ENCODE data around the gene IFITM1. TPM values are rescaled to one million over a fixed set of nuclear protein-coding genes. Genes with fewer than 3 reads are reported as not detected.

IFITM1 gene
- total RNA-seq, 1 experiment from 2014 or later: 544 TPM

DNA sequence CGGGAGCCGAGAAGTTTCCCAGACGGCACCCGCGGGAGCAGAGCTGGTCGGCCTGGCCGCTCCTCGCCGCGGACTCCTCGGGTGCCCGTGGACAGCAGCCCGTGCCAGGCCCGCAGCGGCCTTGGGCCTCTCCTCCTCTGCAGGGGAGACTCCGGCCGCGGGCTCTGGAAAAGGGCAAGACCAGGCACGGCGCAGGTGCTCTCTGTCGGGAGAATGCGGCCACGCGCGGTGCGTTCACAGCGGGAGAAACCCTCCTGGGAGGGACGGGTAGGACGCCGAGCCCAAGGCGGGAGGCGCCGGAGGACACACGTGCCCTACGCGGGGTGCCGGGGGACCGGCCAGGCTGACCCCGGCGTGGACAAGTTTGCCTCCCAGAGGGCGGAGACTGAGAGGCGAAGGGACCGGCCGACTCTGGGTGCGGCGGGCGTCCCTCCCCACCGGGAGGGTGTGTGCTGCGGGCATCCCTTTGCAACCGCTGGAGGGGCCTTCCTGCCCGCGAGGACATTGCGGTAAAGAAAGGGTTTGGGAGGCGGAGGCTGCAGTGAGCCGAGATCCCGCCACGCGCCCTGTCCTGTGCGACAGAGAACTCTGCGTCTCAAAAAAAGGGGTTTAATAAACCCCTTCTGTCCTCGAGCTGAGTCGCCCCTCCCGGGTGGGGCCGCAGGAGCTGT lies 2.3 kb downstream of the IFITM1 start (continued):
- TF ChIP-seq, protein P1, sequence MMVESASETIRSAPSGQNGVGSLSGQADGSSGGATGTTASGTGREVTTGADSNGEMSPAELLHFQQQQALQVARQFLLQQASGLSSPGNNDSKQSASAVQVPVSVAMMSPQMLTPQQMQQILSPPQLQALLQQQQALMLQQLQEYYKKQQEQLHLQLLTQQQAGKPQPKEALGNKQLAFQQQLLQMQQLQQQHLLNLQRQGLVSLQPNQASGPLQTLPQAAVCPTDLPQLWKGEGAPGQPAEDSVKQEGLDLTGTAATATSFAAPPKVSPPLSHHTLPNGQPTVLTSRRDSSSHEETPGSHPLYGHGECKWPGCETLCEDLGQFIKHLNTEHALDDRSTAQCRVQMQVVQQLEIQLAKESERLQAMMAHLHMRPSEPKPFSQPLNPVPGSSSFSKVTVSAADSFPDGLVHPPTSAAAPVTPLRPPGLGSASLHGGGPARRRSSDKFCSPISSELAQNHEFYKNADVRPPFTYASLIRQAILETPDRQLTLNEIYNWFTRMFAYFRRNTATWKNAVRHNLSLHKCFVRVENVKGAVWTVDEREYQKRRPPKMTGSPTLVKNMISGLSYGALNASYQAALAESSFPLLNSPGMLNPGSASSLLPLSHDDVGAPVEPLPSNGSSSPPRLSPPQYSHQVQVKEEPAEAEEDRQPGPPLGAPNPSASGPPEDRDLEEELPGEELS (CRISPR knock-in tag; IDR thresholded peaks at IDR 0.05): no peak; the same call in 1 of the 2 replicates
- TF ChIP-seq, protein P2, sequence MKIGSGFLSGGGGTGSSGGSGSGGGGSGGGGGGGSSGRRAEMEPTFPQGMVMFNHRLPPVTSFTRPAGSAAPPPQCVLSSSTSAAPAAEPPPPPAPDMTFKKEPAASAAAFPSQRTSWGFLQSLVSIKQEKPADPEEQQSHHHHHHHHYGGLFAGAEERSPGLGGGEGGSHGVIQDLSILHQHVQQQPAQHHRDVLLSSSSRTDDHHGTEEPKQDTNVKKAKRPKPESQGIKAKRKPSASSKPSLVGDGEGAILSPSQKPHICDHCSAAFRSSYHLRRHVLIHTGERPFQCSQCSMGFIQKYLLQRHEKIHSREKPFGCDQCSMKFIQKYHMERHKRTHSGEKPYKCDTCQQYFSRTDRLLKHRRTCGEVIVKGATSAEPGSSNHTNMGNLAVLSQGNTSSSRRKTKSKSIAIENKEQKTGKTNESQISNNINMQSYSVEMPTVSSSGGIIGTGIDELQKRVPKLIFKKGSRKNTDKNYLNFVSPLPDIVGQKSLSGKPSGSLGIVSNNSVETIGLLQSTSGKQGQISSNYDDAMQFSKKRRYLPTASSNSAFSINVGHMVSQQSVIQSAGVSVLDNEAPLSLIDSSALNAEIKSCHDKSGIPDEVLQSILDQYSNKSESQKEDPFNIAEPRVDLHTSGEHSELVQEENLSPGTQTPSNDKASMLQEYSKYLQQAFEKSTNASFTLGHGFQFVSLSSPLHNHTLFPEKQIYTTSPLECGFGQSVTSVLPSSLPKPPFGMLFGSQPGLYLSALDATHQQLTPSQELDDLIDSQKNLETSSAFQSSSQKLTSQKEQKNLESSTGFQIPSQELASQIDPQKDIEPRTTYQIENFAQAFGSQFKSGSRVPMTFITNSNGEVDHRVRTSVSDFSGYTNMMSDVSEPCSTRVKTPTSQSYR (CRISPR knock-in tag; IDR thresholded peaks at IDR 0.05): no peak
- no peak for TF ChIP-seq MYBL2 (CRISPR knock-in tag; IDR thresholded peaks at IDR 0.05)
- no peak for TF ChIP-seq ZNF512 (CRISPR knock-in tag; IDR thresholded peaks at IDR 0.05; ENCODE audit: borderline replicate concordance)
- TF ChIP-seq NR3C1 (CRISPR knock-in tag; conservative IDR thresholded peaks at IDR 0.05; ENCODE audit: low read depth): no peak
- TF ChIP-seq, protein P3, sequence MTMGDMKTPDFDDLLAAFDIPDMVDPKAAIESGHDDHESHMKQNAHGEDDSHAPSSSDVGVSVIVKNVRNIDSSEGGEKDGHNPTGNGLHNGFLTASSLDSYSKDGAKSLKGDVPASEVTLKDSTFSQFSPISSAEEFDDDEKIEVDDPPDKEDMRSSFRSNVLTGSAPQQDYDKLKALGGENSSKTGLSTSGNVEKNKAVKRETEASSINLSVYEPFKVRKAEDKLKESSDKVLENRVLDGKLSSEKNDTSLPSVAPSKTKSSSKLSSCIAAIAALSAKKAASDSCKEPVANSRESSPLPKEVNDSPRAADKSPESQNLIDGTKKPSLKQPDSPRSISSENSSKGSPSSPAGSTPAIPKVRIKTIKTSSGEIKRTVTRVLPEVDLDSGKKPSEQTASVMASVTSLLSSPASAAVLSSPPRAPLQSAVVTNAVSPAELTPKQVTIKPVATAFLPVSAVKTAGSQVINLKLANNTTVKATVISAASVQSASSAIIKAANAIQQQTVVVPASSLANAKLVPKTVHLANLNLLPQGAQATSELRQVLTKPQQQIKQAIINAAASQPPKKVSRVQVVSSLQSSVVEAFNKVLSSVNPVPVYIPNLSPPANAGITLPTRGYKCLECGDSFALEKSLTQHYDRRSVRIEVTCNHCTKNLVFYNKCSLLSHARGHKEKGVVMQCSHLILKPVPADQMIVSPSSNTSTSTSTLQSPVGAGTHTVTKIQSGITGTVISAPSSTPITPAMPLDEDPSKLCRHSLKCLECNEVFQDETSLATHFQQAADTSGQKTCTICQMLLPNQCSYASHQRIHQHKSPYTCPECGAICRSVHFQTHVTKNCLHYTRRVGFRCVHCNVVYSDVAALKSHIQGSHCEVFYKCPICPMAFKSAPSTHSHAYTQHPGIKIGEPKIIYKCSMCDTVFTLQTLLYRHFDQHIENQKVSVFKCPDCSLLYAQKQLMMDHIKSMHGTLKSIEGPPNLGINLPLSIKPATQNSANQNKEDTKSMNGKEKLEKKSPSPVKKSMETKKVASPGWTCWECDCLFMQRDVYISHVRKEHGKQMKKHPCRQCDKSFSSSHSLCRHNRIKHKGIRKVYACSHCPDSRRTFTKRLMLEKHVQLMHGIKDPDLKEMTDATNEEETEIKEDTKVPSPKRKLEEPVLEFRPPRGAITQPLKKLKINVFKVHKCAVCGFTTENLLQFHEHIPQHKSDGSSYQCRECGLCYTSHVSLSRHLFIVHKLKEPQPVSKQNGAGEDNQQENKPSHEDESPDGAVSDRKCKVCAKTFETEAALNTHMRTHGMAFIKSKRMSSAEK (CRISPR knock-in tag; IDR thresholded peaks at IDR 0.05; ENCODE audit: borderline replicate concordance): no peak
- 0 out of 2 replicates have a peak, but pooled peaks have one; percentile 24 for TF ChIP-seq NFYB (CRISPR knock-in tag; conservative IDR thresholded peaks at IDR 0.05; ENCODE audit: low read depth)
- no peak for TF ChIP-seq GTF2I (CRISPR knock-in tag; conservative IDR thresholded peaks at IDR 0.05)
- TF ChIP-seq, protein P4, sequence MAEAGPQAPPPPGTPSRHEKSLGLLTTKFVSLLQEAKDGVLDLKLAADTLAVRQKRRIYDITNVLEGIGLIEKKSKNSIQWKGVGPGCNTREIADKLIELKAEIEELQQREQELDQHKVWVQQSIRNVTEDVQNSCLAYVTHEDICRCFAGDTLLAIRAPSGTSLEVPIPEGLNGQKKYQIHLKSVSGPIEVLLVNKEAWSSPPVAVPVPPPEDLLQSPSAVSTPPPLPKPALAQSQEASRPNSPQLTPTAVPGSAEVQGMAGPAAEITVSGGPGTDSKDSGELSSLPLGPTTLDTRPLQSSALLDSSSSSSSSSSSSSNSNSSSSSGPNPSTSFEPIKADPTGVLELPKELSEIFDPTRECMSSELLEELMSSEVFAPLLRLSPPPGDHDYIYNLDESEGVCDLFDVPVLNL (CRISPR knock-in tag; IDR thresholded peaks at IDR 0.05; ENCODE audit: borderline replicate concordance, low read depth): no peak
- TF ChIP-seq FOXP1 (CRISPR knock-in tag; IDR thresholded peaks at IDR 0.05; ENCODE audit: borderline replicate concordance): peak; percentile 52; the same call in 1 of the 2 replicates
- TF ChIP-seq PRRX2 (CRISPR knock-in tag; IDR thresholded peaks at IDR 0.05): no peak
- TF ChIP-seq, protein P5, sequence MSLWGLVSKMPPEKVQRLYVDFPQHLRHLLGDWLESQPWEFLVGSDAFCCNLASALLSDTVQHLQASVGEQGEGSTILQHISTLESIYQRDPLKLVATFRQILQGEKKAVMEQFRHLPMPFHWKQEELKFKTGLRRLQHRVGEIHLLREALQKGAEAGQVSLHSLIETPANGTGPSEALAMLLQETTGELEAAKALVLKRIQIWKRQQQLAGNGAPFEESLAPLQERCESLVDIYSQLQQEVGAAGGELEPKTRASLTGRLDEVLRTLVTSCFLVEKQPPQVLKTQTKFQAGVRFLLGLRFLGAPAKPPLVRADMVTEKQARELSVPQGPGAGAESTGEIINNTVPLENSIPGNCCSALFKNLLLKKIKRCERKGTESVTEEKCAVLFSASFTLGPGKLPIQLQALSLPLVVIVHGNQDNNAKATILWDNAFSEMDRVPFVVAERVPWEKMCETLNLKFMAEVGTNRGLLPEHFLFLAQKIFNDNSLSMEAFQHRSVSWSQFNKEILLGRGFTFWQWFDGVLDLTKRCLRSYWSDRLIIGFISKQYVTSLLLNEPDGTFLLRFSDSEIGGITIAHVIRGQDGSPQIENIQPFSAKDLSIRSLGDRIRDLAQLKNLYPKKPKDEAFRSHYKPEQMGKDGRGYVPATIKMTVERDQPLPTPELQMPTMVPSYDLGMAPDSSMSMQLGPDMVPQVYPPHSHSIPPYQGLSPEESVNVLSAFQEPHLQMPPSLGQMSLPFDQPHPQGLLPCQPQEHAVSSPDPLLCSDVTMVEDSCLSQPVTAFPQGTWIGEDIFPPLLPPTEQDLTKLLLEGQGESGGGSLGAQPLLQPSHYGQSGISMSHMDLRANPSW (CRISPR knock-in tag; conservative IDR thresholded peaks at IDR 0.05; ENCODE audit: low read depth): no peak
- TF ChIP-seq ZSCAN18 (CRISPR knock-in tag; IDR thresholded peaks at IDR 0.05): no peak
- 0 out of 2 replicates have a peak, but pooled peaks have one; percentile 18 for TF ChIP-seq FOXK1 (CRISPR knock-in tag; IDR thresholded peaks at IDR 0.05)
- TF ChIP-seq GABPB1 (CRISPR knock-in tag; IDR thresholded peaks at IDR 0.05): no peak
- no peak for TF ChIP-seq ATF6 (CRISPR knock-in tag; IDR thresholded peaks at IDR 0.05)
